Psoas muscle (tissue), 8 donors: ENCODE results near the gene TBC1D2B. TPM values are rescaled to one million over a fixed set of nuclear protein-coding genes. Genes with fewer than 3 reads are reported as not detected.
"Not testable (repeated sequence)": the region's sequence is repeated elsewhere in the genome, so short reads cannot be mapped to it uniquely, and the experiment has no call there.

Experiments used
- ATAC-seq, 4 donors: fragments of 200-7000 bp; cut with Tn5 transposase; one replicate each; pipeline ENCODE4 v1.9.1; 2020; ENCODE audit warnings: moderate library complexity in 3 of 4, mild to moderate bottlenecking in 2 of 4
- DNase-seq, 2 donors: peaks; one replicate each; pipeline ENCODE4 v3.0.0-alpha.2; 2020
- H3K27ac ChIP-seq: fragments of 200-600 bp; one replicate; pipeline ENCODE4 v1.8.0; 2022
- H3K27me3 ChIP-seq, 3 donors: fragments of 200-600 bp in 1 of 3; one replicate each; pipeline versions ENCODE4 v1.6.1 to v1.8.0; 2013 to 2022; ENCODE audit warnings: low read length in 2 of 3, mild to moderate bottlenecking in 2 of 3, moderate library complexity in 1 of 3; ENCODE audit not compliant: insufficient read depth in 3 of 3
- H3K36me3 ChIP-seq, 2 donors: fragments of 200-600 bp in 1 of 2; one replicate each; pipeline versions ENCODE4 v1.6.1 to v1.8.0; 2013 to 2022; ENCODE audit warnings: low read depth in 1 of 2, mild to moderate bottlenecking in 1 of 2, moderate library complexity in 1 of 2; ENCODE audit not compliant: insufficient read depth in 1 of 2
- H3K4me1 ChIP-seq: fragments of 200-600 bp; one replicate; pipeline ENCODE4 v1.8.0; 2022
- H3K4me3 ChIP-seq: fragments of 200-600 bp; one replicate; pipeline ENCODE4 v1.8.0; 2022; ENCODE audit warnings: mild to moderate bottlenecking
- H3K9me3 ChIP-seq: fragments of 200-600 bp; one replicate; pipeline ENCODE4 v1.8.0; 2022
- WGBS, 3 donors: extraction: QIAGEN DNeasy Blood & Tissue Kit; methylation state at CpG; one replicate each; pipeline versions ENCODE4 v1.1.6 to v1.1.7; 2013; 5-methylcytosine and 5-hydroxymethylcytosine counted together
- intact Hi-C, 2 donors: fragments of 100-400 bp; cut with DNase I; formaldehyde crosslinking; loops; one replicate each; pipeline versions ENCODE4 v1.11.0 to v1.14.2; 2022
- polyA plus RNA-seq, 3 donors: library from polyadenylated mRNA; stranded (reverse); fragments of 200-250 nt; gene quantifications; one replicate each; pipeline ENCODE4 v1.2.3, GENCODE V29; 2013
- total RNA-seq, 4 donors: library from RNA; stranded (reverse); fragmentation: NEBNext Ultra II Directional in 2 of 4; extraction: Animal tissue kit (Norgen Biotek cat#: 25700) in 2 of 4; gene quantifications; one replicate each; pipeline versions ENCODE4 v1.2.1 to v1.2.4, GENCODE V29; 2021 to 2023
- TF ChIP-seq, protein P1 (sequence below): fragments of 200-600 bp; IDR thresholded peaks from one replicate; pipeline ENCODE4 v1.8.0; 2022; ENCODE audit warnings: antibody characterized with exemption
- donor health status: healthy with polysubstance abuse.
- donor health status: DM: no; HTN: no; CAD: no; lungs with moderate emphysema.
- donor health status: Bipolar disorder and iron deficiency.
- donor health status: healthy.
- donor health status: DM: yes; HTN: yes; CAD: no.
- donor health status: DM: no; HTN: no; CAD: no.
- donor health status: DM: no; HTN: no; CAD: no.
- donor health status: DM: yes; HTN: yes; CAD: no.

Gene TBC1D2B
- total and polyA plus RNA-seq, 7 donors = 2.8 to 11.8 (median 6.8) TPM

DNA sequence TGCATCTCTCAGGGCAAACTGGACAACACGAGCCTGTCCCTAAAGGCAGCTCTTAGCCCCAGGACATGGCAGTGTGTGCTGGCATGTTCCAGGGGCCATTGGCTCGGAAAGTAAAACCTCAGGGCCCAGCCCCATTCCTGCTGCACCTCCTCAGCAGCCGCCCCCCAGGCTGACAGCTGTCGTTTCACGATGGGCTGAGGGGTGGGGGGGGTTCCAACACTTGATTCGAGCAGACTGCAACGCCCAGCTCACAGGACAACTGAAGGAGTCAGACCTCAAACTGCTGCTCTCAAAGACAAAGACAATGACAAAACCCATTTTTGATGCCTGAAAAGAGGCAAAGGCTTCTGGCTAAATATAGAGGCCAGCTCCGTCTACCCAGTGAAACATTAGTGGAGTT, 81.3 kb downstream of the TBC1D2B start:
- Histone ChIP-seq H3K36me3 (peaks cover 0 to 15% of the 10 kb centered on the region in 2 donors), H3K4me1 (peaks cover 22% of the 10 kb centered on the region)
- DNase-seq, intact Hi-C loops, H3K9me3 ChIP-seq, H3K4me3 ChIP-seq, H3K27ac ChIP-seq, H3K27me3 ChIP-seq, ATAC-seq: not testable (repeated sequence)
- 52 to 65% (median 54%) methylated on average over 7 to 8 of the region's 8 CpGs for WGBS, 3 donors

DNA sequence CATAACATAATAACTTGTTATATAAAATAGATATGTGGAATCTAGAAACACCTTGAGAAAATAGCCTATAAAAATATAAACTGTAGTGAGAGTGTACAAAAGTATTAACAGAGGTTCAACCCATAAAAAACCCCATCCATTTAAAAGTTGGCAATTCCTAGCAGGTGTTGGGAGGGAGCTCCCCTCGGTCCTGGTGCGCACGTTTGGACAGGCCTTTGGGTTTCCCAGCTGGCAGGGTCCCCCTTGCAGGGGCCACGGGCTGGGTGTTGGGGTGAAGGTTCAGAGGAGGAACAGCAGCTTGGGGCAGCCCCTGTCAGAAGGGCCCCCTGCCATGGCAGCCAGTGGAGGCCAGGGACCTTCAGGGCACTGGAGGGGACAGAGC, 82.0 kb downstream of the TBC1D2B start:
- H3K27me3 ChIP-seq, H3K9me3 ChIP-seq, DNase-seq, intact Hi-C loops, H3K4me3 ChIP-seq, ATAC-seq: not testable (repeated sequence)
- WGBS, 3 donors = 60 to 67% (median 61%) methylated on average over 3 to 4 of the region's 4 CpGs
- Histone ChIP-seq H3K4me1 (peaks cover 29% of the 10 kb centered on the region), H3K36me3 (peaks cover 0 to 10% of the 10 kb centered on the region in 2 donors), H3K27ac (peak overlapping the region; percentile 85)

DNA sequence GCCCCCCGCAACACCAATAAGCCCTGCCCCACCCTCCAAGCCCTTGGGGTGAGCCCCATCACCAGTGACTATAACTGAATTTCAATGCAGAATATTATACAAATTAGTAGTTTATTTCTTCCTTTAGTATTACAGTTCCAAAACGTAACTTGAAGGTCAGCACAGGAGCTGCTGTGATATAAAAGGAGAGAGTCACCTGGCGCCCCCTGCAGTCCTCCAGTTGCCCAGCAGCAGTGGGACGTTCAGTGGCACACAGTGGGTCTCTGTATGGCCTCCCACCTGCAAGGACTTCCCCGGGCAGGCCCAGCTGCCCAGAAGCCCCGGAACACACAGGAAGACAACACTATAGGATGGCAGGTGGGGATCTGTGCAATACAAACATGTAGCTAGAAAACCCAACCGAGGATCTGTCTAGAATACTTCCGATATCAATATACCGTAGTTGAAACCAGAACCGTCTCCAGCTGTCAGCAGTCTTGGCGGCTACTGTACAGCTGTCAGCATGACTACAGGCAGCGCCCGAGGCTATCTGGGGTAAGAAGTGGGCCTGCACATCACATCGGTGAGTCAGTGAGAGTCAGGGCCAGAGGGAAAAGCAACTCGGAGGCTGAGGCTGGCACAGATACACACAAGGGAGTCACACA, 82.5 kb downstream of the TBC1D2B start:
- TF ChIP-seq, protein P1, sequence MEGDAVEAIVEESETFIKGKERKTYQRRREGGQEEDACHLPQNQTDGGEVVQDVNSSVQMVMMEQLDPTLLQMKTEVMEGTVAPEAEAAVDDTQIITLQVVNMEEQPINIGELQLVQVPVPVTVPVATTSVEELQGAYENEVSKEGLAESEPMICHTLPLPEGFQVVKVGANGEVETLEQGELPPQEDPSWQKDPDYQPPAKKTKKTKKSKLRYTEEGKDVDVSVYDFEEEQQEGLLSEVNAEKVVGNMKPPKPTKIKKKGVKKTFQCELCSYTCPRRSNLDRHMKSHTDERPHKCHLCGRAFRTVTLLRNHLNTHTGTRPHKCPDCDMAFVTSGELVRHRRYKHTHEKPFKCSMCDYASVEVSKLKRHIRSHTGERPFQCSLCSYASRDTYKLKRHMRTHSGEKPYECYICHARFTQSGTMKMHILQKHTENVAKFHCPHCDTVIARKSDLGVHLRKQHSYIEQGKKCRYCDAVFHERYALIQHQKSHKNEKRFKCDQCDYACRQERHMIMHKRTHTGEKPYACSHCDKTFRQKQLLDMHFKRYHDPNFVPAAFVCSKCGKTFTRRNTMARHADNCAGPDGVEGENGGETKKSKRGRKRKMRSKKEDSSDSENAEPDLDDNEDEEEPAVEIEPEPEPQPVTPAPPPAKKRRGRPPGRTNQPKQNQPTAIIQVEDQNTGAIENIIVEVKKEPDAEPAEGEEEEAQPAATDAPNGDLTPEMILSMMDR = peak; percentile 20
- H3K27me3 ChIP-seq, H3K9me3 ChIP-seq, H3K4me3 ChIP-seq, intact Hi-C loops: not testable (repeated sequence)
- Histone ChIP-seq H3K36me3 (peaks cover 0 to 10% of the 10 kb centered on the region in 2 donors), H3K4me1 (peaks cover 33% of the 10 kb centered on the region), H3K27ac (peak overlapping the region; percentile 85)
- 26 to 27% (median 26%) methylated on average over 11 to 15 of the region's 15 CpGs for WGBS, 3 donors
- peak; percentile 78 to 91 for DNase-seq
- peak; percentile 80 to 83 (median 82) for ATAC-seq

DNA sequence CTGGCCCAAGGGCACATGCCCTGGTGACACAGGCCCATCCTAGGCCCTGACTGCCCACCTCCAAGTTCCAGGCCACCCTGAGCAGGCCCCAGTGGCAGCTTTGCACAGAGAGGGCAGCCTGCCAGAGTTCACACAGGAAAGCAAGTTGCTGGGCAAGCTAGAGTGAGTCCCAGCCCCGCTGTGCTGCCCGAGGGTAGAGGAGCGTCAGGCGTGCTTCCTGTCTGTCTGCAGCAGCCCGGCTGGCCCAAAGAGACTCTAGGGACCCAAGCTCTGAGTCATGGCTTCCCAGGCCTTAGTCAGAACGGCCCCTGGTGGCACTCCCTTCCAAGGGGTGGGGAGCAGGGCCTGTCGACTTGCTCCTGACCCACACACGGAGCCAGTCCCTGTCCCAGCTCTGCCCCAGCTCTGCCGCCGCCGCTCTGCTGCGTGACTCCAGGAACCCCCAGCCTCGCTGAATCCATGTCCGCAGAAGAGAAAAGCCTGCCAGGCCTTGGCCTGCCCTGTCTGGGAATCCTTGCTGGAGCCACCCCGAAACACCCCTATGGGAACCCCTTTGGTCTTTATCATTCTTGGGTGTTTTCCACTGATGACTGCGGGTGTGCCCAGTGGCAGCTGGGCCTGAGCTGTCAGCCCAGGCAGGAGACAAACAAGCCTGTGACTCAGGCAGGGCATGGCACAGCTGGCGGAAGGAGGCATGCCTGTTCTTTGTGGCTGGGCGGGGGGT, 83.4 kb downstream of the TBC1D2B start:
- intact Hi-C loops, H3K9me3 ChIP-seq, H3K27me3 ChIP-seq, H3K4me3 ChIP-seq: not testable (repeated sequence)
- WGBS, 3 donors = 39 to 67% (median 53%) methylated on average over 16 to 17 of the region's 18 CpGs
- Histone ChIP-seq H3K27ac (peak overlapping the region; percentile 85), H3K4me1 (peaks cover 38% of the 10 kb centered on the region), H3K36me3 (peaks cover 0 to 10% of the 10 kb centered on the region in 2 donors)
- ATAC-seq (peak; percentile 55 to 68 (median 62)), DNase-seq (peak; percentile 87 to 91)

DNA sequence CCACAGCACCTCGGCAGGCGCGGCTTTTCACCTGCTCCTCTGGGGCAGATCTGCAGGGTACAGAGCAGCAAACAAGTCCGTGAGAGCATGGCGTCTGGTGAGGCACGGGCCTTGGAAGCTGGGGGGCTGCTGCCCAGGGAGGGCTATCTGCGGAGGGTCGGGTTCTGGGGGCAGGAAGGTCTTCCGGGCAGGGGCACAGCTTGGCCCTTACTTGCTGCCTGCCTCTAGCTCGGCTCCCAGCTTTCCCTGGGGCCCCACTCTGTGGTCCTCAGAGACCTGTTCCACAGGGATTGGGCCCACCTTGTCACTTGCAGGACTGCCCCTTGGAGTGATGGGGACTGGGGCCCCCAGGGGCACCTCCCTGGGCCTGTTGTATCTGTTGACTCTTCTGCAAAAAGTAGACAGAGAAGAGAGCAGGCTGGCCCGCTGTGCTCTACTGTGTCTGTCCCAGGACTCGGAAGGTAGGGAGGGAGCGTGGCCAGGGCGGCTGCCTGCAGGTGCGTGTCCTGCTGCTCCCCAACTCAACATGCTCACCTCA, 84.1 kb downstream of the TBC1D2B start:
- Histone ChIP-seq H3K4me3 (no peak overlapping the region), H3K27me3 (no peaks in the 10 kb centered on the region), H3K36me3 (peaks cover 0 to 10% of the 10 kb centered on the region in 2 donors), H3K9me3 (no peaks in the 10 kb centered on the region), H3K4me1 (peaks cover 38% of the 10 kb centered on the region), H3K27ac (peak overlapping the region; percentile 85)
- TF ChIP-seq, protein P1 = no peak
- DNase-seq = no peak
- ATAC-seq = no peak
- intact Hi-C loops = no loop called here
- 86 to 93% (median 88%) methylated on average over 15 of the region's 15 CpGs for WGBS, 3 donors
